ENCODE measurements around the gene MANSC1. TPM values are rescaled to one million over a fixed set of nuclear protein-coding genes. Genes with fewer than 3 reads are reported as not detected.

MANSC1 gene
- total and polyA plus RNA-seq, 10 of the 15 experiments (the other 5 are each of a cell fraction or from before 2014, with no cell fraction given) = 0.02 to 0.23 (median 0.11) TPM; not detected in 2

- BruUV-seq (replicated peaks) = no TSS peak
- Histone ChIP-seq H3K4me1 (ENCODE audit: control insufficient read depth, insufficient read depth, low read length) (no peaks in the 10 kb centered on the region), H3K9ac (ENCODE audit: control insufficient read depth, insufficient read depth, low read length) (no peak overlapping the region), H3K79me2 (ENCODE audit: control insufficient read depth, insufficient read depth, low read length) (no peaks in the 10 kb centered on the region), H3K27me3 (replicated peaks in 1 of 2; ENCODE audit: control insufficient read depth in 2 of 2, insufficient read depth in 2 of 2, low read length in 1 of 2) (peaks cover 0 to 5% of the 10 kb centered on the region in 2 experiments; a peak in 1 of 4 replicates), H3K36me3 (ENCODE audit: control insufficient read depth in 2 of 2, insufficient read depth in 2 of 2, low read length in 1 of 2) (no peaks in the 10 kb centered on the region), H3K4me3 (no peak overlapping the region), H3K4me2 (ENCODE audit: control insufficient read depth, insufficient read depth) (no peak overlapping the region), H2AFZ (ENCODE audit: control insufficient read depth, low read depth, low read length) (no peak overlapping the region), H3K9me3 (replicated peaks; ENCODE audit: control insufficient read depth, insufficient read depth, low read length) (no peaks in the 10 kb centered on the region), H4K20me1 (ENCODE audit: control insufficient read depth, insufficient read depth) (no peaks in the 10 kb centered on the region), H3K27ac (ENCODE audit: control insufficient read depth, insufficient read depth) (no peak overlapping the region)
- FAIRE-seq (no peak), DNase-seq (ENCODE audit: low read depth, low spot score) (no peak), ATAC-seq (no peak; the same call in 2 of the 3 replicates)
- ChIA-PET SMC1A (ENCODE audit: uncharacterized antibody, unreplicated experiment) (interaction anchor here (2.3 kb wide), 1 partner anchor 11 kb away, joined by 5 read pairs; no protein-coding TSS in a partner anchor), RAD21 (ENCODE audit: unreplicated experiment) (no interaction called here), POLR2A (interaction anchor here (0.6 kb wide), 1 partner anchor 185 kb away, joined by 3 read pairs; no protein-coding TSS in a partner anchor), CTCF (interaction anchor here (1.3 kb wide), 1 partner anchor 33 kb away, joined by 3 read pairs; no protein-coding TSS in a partner anchor)
- in situ Hi-C loops (cut with MboI) = no loop called here
- WGBS (ENCODE audit: insufficient coverage, insufficient replicate concordance, low lambda C conversion rate, missing lambda C conversion rate) = 1% methylated on average over 4 of the region's 4 CpGs
- intact Hi-C loops (cut with micrococcal nuclease; ENCODE audit: unreplicated experiment) = no loop called here
- TF ChIP-seq BMI1 (IDR thresholded peaks at IDR 0.05; ENCODE audit: borderline replicate concordance) (no peak), CHD1 (IDR thresholded peaks at IDR 0.05; ENCODE audit: low read depth, low read length) (no peak), EED (IDR thresholded peaks at IDR 0.05; ENCODE audit: low read depth) (no peak), ETV6 (conservative IDR thresholded peaks at IDR 0.05 in 1 of 2, IDR thresholded peaks at IDR 0.05 in 1 of 2; ENCODE audit: borderline replicate concordance in 1 of 2, low read depth in 1 of 2) (no peak), NKRF (conservative IDR thresholded peaks at IDR 0.05) (no peak), BCLAF1 (IDR thresholded peaks at IDR 0.05) (no peak), CEBPB (IDR thresholded peaks at IDR 0.05; ENCODE audit: borderline replicate concordance in 1 of 2, low read depth in 2 of 2, low read length in 2 of 2) (no peak), IKZF2 (IDR thresholded peaks at IDR 0.05) (no peak), FOS (IDR thresholded peaks at IDR 0.05; ENCODE audit: borderline replicate concordance, extremely low read depth, insufficient read length) (no peak), YY1 (IDR thresholded peaks at IDR 0.05; ENCODE audit: low read depth, low read length) (no peak), CEBPZ (IDR thresholded peaks at IDR 0.05; ENCODE audit: low read depth, low read length) (no peak), PKNOX1 (IDR thresholded peaks at IDR 0.05) (no peak)
Observed at GRCh38 chr12:12278899-12279298, 71.1 kb downstream of the MANSC1 start.

Measured in GM12878 (cell line).